PFSK-1 (cell line): Measurements from ENCODE around the gene HOXC10.

Experiments used
- TAF1 ChIP-seq: IDR thresholded peaks from 2 replicates; pipeline ENCODE4 v1.6.1; 2012; ENCODE audit warnings: low read length, control low read depth, borderline replicate concordance; ENCODE audit not compliant: insufficient read depth
- TF ChIP-seq, protein P1 (sequence below), 2 experiments: IDR thresholded peaks; 2 replicates each; pipeline versions ENCODE4 v1.6.1 to v1.8.0; 2011 to 2012; ENCODE audit warnings: low read depth in 2 of 2, low read length in 2 of 2, control low read depth in 1 of 2, inconsistent platforms in 1 of 2, mild to moderate bottlenecking in 1 of 2, moderate library complexity in 1 of 2; ENCODE audit not compliant: insufficient read depth in 1 of 2

DNA sequence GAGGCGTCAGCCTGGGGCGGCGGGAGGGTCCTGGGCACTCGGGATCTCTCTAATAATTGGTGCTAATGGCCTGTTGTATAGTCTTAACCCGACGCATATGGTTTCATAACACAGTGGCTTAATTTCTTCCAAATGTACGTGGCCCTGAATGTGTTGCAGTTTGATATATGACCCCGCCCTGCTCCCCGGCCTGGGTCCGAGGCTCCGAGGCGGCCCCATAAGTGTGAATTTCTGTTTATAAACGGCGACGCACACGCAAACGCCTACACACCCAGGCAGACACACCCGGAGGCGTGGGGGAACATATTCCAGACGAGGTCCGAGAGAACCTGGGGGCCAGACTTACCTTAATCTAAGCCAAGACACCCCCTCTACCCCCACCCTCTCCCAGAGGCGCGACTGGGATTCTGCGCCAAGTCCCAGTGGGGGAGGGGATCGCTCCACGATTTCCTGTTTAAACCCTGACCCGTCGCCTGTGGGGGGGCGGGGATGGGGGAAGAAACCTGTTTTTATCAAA is 33.6 kb downstream of the HOXC10 start:
- TF ChIP-seq, protein P1, sequence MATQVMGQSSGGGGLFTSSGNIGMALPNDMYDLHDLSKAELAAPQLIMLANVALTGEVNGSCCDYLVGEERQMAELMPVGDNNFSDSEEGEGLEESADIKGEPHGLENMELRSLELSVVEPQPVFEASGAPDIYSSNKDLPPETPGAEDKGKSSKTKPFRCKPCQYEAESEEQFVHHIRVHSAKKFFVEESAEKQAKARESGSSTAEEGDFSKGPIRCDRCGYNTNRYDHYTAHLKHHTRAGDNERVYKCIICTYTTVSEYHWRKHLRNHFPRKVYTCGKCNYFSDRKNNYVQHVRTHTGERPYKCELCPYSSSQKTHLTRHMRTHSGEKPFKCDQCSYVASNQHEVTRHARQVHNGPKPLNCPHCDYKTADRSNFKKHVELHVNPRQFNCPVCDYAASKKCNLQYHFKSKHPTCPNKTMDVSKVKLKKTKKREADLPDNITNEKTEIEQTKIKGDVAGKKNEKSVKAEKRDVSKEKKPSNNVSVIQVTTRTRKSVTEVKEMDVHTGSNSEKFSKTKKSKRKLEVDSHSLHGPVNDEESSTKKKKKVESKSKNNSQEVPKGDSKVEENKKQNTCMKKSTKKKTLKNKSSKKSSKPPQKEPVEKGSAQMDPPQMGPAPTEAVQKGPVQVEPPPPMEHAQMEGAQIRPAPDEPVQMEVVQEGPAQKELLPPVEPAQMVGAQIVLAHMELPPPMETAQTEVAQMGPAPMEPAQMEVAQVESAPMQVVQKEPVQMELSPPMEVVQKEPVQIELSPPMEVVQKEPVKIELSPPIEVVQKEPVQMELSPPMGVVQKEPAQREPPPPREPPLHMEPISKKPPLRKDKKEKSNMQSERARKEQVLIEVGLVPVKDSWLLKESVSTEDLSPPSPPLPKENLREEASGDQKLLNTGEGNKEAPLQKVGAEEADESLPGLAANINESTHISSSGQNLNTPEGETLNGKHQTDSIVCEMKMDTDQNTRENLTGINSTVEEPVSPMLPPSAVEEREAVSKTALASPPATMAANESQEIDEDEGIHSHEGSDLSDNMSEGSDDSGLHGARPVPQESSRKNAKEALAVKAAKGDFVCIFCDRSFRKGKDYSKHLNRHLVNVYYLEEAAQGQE (IDR thresholded peaks at IDR 0.05; ENCODE audit: insufficient read depth in 1 of 2, low read depth in 2 of 2, low read length in 2 of 2): no peak
- no peak for TF ChIP-seq TAF1
